WI38 (cell line): ENCODE measurements around the gene BCAR3.

ENCODE experiments used
- H3K4me3 ChIP-seq: 2 replicates; pipeline ENCODE4 v1.5.1; 2011; ENCODE audit warnings: low read depth, mild to moderate bottlenecking, control low read depth, low read length
- TF ChIP-seq, protein P1 (sequence below): IDR thresholded peaks from 2 replicates; pipeline ENCODE4 v1.5.1; 2012; ENCODE audit warnings: low read depth, mild to moderate bottlenecking, control low read depth, low read length

The BCAR3 gene

GRCh38 chr1:93613898-93614297 lies 67.7 kb downstream of the BCAR3 start:
- H3K4me3 ChIP-seq: no peak overlapping the region
- TF ChIP-seq, protein P1, sequence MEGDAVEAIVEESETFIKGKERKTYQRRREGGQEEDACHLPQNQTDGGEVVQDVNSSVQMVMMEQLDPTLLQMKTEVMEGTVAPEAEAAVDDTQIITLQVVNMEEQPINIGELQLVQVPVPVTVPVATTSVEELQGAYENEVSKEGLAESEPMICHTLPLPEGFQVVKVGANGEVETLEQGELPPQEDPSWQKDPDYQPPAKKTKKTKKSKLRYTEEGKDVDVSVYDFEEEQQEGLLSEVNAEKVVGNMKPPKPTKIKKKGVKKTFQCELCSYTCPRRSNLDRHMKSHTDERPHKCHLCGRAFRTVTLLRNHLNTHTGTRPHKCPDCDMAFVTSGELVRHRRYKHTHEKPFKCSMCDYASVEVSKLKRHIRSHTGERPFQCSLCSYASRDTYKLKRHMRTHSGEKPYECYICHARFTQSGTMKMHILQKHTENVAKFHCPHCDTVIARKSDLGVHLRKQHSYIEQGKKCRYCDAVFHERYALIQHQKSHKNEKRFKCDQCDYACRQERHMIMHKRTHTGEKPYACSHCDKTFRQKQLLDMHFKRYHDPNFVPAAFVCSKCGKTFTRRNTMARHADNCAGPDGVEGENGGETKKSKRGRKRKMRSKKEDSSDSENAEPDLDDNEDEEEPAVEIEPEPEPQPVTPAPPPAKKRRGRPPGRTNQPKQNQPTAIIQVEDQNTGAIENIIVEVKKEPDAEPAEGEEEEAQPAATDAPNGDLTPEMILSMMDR: no peak

GRCh38 chr1:93612510-93612909 lies 69.1 kb downstream of the BCAR3 start:
- no peak overlapping the region for H3K4me3 ChIP-seq
- TF ChIP-seq, protein P1: no peak

GRCh38 chr1:93611668-93612067 lies 70.0 kb downstream of the BCAR3 start:
- H3K4me3 ChIP-seq: no peak overlapping the region
- TF ChIP-seq, protein P1: no peak

- no peak overlapping the region for H3K4me3 ChIP-seq
- TF ChIP-seq, protein P1: no peak
Measured at GRCh38 chr1:93609536-93609935, 72.1 kb downstream of the BCAR3 start.

DNA sequence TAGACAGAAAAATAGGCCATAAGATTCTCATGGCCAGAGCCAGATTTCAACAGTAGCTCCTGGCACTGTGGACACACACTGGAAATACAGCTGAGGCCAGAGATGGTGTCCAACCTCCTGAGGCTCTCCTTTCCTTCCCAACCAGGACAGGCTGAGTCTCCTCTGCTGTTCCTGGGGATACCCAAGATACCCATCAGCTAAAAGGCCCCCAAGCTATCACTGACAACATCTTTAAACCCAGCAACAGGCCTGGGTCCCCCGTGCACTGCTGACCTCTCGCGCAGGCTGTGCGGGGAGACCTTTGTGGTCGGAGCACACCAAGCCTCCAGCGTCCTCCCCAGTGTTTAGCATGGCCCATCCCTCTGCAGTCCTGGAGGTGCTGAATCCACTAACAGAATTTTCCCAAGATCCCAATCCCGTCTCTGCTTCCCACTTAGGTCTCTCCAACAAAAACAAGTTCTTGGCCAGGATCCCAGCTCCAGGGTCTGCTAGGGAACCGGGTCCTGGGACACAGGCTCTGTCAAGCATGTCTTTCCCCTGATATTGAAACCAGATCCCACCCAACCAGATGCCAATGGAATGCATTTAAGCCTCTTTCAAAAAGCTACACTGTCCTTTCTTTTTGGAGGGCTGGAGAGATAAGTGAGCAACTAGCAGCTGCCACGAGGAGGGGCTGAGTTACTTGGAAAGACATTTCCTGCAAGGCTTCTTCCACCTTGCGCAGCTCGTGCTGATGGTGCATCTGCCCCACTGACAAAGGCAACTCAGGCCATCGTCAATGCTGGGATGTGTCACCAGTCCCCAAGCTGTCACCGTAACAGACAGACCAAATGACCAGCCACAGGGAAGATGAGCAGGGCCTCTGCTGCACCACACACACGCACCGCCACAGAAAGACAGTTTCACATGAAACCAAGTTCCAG lies 73.2 kb downstream of the BCAR3 start:
- no peak overlapping the region for H3K4me3 ChIP-seq
- TF ChIP-seq, protein P1: no peak

DNA sequence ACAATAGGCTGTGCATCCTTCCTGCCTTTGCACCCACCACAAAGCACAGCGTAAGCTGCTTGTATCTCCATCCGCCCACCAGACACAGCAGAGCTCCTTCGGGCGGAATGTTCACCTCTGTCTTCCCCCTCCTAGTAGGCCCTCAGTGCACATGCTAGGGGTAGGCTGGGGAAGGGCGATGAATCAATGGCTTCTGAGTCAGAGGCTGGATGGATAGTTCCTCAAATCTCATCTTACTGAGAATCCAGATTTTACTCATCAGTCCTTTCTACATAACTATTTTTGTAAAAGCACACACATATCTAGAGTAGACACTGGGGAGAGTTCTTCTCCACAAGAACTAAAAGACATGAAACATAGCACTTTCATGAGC lies 73.8 kb downstream of the BCAR3 start:
- TF ChIP-seq, protein P1: no peak

GRCh38 chr1:93605812-93606512 lies 75.7 kb downstream of the BCAR3 start:
- no peak overlapping the region for H3K4me3 ChIP-seq
- TF ChIP-seq, protein P1: no peak

More for the DNA sequence above, 73.8 kb downstream of the BCAR3 start:
- H3K4me3 ChIP-seq: no peak overlapping the region
